Activated CD4-positive, alpha-beta T cell treated with anti-CD3 and anti-CD28 coated beads, Interleukin-2, amount 50 U/mL, for 1 hour (primary cell): ENCODE results near the gene CYP4F22.
"Not testable (repeated sequence)": the region's sequence is repeated elsewhere in the genome, so short reads cannot be mapped to it uniquely, and the experiment has no call there.

Experiments
- DNase-seq: peaks from one replicate; pipeline ENCODE4 v3.0.0-alpha.2; 2020

Gene CYP4F22

DNA sequence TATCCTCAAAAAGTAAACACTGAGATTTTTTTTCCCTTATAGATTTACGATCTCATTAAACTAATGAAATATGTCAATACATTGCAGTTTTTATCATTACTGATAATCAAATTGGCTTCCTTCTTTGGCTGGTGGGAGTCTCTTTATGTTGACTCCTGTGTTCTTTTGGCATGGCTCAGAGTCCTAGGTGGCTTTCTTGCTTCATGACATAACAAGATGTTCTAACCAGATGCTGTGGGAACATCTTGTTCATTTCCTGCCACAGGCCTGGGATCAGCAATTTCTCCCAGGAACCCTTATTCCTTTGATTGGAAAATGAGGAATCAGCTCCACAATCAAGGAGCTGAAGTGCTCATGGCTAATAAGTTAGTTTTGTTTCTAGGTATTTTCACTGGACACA, 13.2 kb upstream of the CYP4F22 start:
- DNase-seq: no peak

DNA sequence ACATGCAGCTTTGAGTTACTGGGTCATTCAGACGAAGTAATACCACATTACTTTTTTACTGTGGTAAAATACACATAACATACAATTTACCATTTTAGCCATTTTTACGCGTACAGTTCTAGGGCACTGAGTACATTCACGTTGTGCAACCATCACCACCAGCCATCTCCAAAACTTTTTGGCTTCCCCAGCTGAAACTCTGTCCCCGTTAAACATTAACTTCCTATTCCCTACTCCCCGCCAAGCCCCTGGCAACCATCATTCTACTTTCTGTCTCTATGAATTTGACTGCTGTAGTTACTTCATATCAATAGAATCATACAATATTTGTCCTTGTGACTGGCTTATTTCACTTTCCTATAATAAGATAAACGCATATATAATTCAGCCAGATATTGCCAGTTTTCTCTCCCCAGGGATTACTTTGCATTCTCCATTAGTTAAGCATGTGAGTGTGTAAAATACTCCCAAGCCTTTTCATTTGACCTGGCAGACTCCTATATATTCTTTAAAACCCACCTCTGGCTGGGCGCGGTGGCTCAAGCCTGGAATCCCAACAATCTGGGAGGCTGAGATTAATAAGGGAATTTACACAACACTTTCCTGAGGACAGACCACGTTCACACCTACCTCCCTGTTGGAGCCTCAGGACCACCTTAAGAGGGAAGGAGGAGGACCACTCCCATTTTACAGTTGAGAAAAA, 10.0 kb upstream of the CYP4F22 start:
- DNase-seq: no peak

DNA sequence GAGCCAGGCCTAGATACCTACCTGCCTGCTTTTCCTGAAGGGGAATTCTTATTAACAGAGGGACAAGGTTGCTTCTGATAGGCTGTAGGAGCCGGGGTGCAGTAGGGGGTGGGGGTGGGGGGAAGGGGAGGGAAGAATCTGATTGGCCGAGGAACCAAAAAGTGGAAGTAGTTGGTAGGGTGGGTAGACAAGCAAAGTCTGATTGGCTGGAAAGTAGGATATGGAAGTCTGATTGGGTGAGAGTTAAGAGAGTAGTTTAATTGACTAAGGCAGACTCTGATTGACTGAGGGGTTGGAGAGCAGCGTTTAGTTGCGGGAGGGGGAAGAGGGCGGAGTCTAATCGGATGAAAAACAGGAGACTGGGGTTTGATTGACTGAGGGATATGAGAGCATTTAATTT, 9.4 kb upstream of the CYP4F22 start:
- no peak for DNase-seq

DNA sequence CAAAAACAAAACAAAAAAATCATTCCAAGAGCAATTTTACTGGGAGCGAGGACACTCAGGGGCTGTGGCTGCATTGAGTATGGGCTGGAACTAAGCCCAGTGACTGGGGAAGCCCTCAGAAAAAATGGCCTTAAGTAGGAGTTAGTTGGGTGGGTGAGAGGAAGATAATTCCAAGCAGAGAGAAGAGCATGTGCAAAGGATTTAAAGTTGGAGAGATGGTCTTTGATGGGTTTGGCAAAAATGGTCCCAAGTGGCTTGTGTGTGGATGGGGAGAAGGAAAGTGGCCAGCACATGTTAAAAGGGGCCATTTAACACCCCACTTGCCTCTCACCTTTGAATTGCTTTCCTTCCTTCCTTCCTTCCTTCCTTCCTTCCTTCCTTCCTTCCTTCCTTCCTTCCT, 6.7 kb upstream of the CYP4F22 start:
- DNase-seq: no peak

DNA sequence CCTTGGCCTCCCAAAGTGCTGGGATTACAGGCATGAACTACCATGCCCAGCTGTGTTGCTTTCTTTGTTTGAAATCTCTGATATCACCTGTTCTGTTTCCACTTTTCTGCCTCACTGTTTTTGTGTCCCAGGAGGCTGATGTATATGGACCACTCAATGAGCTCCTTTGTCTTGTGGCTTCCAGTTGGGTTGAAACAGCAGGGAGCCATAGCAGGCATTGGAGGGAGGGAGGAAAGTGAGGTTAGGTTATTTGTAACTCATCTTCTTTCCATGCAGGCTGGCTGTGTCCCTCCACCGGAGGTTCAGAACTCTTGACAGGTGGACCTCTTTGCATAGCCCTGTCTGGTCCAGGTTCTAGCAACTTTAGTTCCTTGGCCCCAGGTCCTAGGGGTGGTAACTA, 6.1 kb upstream of the CYP4F22 start:
- DNase-seq: no peak

DNA sequence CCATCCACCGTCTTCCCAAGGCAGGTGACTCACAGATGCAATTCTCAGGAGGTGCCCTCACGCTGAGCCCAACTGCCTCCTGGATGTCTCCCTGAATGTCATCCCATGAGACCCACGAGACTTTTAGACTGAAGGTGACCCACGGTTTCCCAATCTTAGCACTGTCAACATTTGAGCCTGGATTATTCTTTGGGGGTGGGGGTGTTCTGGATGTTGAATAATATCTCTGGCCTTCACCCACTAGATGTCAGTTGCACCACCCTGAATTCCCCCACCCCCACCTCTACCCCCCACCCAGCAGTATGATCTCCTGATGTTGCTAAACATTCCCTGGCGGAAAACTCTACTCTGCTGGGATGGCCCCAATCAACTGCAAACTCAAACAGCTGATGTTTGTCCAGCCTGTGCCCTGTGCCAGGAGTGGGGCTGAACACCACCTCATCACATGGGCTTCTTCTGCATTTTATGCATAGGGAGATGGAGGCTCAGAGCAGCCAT, 2.2 kb upstream of the CYP4F22 start:
- DNase-seq: no peak

DNA sequence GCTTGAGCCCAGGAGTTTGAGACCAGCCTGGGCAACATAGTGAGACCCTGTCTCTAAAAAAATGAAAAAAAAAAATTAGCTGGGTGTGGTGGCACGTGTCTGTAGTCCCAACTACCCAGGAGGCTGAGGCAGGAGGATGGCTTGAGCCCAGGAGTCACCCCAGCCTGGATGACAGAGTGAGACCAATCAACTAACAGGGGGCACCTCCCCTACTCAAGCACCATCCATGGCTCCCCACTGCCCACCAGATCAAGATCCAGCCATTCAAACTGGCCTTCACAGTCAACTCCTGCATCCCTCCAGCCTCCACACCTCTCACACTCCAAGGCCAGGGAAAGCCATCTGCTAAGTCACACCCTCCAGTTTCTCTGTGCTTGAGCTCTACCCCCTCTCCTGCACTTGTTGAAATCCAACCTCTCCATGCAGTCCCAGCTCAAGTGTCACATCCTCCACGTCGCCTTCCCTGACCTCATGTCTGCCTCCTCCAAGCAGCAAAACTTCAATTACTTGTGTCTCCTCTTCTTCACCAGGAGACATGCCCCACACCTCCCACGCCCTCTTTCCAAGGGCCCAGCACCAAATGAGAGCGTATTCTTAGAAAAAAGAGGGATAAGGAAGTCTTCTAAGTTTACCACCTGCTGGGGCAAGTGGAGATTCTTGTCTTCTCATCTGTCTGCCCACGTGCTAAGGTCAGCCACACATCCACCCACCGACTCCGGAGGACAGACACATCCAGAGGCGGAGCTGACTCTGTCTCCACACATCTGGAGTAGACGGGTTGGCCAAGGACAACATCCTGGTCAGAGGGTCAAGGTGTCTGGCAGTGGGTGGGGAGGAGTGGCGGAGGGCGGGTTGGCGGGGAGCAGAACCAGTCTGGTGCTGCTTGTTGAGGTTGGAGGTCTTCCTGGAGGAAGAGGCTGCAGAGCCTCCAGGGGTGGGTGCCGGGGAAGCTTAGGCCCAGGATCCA, 974 bp upstream of the CYP4F22 start:
- no peak for DNase-seq

DNA sequence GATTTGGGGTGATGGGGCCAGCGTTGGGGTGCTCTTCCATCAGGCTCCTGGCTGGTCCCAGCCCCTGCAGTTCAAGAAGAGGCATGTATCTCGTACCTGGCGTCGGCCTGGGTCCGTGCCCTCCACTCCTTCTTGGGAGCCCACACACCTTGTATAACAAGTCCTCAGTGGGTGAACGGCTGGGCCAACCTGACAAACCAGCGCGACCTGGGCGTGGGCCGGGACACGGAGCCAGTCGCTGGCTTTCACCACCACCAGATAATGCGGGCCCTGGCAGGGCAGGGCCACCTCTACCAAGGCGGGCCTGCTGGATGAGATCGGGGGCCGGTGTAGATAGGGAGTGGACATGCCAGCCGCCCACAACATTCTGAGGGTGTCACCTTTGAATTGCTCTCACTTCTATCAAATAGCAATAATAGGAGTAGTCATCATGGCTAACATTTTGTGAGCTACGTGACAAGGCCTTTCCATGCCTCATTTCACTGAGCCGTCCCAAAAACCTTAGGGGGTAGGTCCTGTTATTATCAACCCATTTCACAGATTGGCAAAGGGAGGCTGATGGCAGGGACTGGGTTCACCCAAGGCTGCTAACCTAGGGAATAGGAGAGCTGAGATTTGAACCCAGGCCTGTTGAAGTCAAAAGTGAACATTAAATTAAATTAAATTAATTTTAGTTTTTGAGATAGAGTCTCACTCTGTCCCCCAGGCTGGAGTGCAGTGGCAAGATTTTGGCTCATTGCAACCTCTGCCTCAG, 3.5 kb downstream of the CYP4F22 start:
- no peak for DNase-seq

DNA sequence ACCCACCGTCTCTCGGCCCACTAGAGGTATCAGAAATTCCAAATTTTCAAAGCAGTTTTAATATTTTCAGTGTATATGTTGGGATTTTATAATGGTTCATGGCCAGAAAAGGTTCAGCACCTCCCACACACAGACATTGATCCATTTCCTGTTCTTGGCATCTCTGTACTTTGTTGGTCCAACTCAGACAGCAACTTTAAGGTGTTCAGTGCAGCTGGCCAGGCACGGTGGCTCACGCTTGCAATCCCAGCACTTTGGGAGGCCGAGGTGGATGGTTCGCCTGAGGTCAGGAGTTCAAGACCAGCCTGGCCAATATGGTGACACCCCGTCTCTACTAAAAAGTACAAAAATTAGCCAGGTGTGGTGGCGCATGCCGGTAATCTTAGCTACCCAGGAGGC, 6.9 kb downstream of the CYP4F22 start:
- not testable (repeated sequence) for DNase-seq

DNA sequence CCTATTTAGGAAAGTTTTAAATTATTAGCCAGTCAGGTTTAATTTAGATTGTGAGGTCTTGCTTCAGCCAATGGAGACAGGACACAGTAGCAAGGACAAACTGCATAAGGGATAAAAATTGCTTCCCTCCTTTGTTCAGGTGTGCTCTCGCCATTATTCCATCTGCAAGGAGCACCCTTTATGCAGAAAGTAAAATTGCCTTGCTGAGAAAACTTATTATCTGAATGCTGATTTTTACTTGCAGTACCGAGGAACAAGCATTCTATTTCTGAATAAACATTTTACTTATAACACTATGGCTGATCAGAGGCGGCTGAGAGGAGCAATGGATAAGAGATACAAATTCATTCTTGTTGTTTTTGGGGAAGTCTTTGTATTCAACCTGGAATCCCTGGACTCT, 8.0 kb downstream of the CYP4F22 start:
- no peak for DNase-seq

DNA sequence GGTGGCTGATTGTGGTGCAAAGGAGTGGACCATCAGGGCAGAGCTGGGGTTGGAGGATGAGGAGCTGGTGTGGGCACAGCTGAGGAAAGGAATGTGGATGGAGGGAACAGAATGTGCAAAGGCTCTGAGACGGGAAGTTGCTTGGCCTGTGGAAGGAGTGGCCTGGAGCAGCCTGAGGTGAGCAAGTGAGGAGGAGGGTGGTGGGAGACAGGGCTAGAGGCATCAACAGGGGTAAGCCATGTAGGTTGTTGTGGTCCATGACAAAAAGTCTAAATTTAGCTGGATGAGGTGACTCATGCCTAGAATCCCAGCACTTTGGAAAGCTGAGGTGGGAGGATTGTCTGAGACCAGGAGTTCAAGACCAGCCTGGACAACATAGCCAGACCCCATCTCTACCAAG, 9.5 kb downstream of the CYP4F22 start:
- DNase-seq: no peak

DNA sequence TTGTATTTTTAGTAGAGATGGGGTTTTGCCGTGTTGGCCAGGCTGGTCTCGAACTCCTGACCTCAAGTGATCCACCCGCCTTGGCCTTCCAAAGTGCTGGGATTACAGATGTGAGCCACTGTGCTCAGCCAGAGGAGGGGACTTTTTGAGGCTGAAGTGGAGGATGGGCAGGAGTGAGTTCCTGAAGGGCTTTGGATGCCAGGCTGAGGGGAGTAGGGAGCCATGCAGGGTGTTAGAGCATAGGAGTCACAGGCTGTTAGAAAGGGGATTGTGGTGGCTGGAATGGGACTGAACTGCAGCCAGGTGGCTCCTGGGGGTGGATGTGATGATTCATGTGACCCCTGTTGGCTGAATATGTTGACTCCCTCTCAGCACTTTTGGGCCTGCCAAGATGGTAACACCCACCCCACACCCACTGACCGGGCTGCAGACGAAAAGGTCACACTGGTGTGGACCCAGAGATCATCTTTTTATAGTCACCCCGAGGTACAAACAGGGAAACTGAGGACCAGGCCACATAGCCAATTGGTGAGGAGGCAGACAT, 11.2 kb downstream of the CYP4F22 start:
- no peak for DNase-seq

DNA sequence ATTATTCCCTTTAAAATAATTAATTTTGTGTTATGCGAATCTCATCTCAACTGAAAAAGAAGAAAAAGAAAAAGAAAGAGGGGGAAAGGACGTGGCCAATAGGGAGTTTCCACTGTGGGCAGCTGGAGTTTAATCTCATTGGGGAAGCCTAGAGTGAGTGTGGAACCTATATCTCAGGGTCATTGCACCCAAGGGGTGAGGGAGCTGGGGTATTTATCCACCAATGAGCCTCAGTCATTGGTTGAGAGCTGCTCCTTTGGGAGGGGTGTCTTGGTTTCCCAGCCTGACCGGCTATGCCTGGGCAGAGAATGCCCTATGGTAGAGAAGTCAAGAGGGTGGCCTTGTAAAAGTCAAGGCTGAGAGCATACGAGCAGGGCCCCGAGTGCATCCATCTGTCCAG, 16.5 kb downstream of the CYP4F22 start:
- no peak for DNase-seq

DNA sequence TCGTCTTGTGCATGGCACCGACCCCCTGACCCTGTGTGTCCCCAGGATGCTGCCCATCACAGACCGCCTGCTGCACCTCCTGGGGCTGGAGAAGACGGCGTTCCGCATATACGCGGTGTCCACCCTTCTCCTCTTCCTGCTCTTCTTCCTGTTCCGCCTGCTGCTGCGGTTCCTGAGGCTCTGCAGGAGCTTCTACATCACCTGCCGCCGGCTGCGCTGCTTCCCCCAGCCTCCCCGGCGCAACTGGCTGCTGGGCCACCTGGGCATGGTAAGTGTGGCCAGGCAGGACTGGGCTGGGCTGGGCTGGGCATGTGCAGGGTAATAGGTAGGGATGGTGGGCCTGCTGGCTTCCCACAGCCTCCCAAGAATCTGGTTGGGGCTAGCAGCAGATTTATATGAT, 17.0 kb downstream of the CYP4F22 start:
- DNase-seq: no peak

DNA sequence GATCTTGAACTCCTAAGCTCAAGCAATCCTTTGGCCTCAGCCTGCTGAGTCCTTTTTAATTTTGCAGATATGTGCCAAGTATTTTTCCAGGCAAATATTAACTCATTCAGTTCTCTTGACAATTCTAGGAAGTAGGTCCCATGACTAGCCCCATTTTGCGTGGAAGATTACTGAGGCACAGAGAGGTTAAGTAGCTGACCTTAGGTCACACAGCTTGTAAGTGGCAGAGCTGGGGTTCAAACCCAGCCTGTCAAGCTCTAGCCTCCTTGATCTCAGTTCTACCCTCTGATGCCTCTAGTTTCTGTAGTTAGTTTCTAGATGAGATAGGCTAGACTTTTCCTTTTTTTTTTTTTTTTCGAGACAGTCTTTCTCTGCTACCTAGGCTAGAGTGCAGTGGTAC, 18.1 kb downstream of the CYP4F22 start:
- no peak for DNase-seq

DNA sequence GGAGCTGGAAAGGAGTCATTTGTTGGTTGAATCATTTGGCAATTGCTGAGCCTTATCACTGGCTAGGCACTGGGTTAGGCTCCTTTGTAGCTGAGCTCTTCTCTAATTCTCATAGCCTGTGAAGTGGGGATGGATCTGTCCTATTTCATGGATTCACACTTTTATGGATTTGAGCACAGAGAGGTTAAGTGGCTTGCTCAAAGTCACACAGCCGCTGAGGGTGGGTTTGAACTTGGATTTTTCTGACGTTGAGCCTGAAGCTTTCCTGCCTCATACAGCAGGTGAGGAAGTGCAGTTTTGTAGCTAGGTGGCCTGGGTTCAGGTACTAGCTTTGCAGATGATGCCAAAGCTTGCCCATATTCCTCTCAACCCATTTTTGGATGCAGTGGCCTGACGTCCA, 19.4 kb downstream of the CYP4F22 start:
- DNase-seq: no peak

DNA sequence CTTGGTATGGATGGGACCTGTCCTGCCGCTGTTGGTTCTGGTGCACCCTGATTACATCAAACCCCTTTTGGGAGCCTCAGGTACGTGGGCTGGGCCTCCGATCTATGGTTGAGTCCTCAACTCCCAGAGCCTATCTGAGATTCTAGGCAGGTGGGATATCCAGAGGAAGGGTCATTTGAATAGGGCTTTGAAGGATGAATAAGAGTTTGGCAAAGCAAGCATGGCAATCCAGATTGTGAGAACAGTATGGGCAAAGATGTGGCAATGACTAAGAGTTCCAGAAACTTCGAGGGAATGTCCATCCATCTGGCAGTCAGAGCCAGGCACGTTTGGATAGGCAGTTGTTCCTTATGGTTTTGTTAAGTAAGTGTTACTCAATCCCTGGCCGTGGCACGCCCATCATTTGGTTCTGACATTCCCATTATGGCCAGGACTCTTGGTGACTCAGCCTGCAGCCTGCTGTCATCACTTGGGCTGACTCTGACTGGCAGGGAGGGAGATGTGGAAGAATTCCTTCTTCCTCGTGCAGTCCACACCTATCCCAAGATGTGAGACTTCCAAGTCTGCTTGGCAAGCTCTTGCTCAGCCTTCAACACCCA, 21.5 kb downstream of the CYP4F22 start:
- no peak for DNase-seq

DNA sequence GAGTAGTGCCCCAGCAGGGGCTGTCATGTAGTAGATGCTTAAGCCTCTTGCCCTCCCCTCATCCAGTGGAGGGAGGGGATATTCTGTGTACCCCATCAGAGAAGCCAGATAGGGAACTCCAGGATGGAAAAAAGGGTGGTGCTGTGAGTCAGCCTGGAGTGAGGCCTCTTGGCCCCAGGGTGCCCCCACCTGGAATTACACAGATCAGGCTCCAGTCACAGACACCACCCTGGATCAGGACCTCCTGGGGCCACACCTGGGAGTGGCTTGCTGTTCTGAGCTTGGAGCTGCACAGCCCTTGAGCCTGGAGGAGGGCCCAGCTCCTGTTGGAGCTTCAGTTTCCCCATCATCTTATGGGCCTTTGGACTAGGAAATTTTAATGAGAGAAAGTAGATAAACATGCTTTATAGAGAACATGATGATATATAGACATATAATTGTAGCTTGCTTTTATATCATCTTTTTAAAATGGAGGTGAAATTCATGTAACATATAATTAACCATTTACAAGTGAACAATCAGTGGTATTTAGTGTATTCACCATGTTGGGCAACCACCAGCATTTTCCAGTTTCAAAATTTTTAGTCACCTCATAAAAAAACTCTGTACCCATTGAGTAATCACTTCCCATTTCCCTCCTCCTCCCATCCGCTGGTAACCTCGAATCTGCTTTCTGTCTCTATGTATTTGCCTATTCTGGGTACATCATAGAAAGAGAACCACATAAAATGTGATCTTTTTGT, 24.6 kb downstream of the CYP4F22 start:
- DNase-seq: no peak

DNA sequence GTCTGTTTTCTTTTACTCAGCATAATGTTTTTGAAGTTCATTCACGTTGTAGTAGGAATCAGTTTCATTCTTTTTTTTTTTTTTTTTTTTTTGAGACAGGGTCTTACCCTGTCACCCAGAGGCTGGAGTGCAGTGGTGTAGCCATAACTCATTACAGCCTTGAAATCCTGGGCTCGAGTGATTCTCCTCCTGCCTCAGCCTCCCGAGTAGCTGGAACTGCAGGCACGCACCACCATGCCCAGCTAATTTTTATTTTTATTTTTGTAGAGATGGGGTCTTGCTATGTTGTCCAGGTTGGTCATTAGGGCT, 25.2 kb downstream of the CYP4F22 start:
- not testable (repeated sequence) for DNase-seq

DNA sequence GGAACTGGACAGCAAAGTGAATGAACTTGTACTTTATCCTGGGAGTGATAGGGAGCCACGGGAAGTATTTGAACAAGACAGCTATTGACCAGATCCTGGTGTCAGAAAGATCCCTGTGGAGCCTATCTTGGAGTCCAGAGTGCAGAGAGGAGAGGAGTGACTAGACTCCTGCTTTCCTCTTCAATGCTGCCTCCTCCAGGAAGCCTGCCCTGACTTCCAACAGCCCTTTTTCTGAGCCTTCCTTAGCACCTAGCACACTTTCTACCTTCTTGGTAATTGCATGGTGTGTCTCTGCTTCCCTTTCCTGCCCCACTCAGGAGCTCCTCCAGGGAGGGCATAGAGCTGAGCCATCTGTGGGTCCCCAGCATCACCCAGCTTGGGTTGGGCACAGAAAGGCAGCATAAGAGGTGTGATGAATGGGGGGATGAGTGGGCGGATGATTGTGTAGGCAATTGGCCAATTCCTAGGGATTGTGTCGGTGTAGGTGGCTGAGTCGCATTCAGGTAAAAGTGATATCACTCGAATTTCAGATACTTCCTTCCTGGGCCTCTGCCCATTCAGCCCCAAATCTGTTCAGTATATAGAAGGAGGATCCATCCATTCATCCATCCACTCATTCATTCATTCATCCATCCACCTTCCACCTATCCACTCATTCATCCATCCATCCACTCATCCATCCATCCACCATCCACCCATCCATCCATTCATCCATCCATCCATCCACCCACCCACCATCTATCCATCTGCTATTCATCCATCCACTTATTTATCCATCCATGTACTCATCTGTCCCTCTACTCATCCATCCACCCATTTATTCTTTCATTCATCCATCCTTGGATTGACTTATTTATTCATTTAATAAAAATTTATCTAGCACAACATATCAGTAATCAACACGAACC, 26.9 kb downstream of the CYP4F22 start:
- no peak for DNase-seq

DNA sequence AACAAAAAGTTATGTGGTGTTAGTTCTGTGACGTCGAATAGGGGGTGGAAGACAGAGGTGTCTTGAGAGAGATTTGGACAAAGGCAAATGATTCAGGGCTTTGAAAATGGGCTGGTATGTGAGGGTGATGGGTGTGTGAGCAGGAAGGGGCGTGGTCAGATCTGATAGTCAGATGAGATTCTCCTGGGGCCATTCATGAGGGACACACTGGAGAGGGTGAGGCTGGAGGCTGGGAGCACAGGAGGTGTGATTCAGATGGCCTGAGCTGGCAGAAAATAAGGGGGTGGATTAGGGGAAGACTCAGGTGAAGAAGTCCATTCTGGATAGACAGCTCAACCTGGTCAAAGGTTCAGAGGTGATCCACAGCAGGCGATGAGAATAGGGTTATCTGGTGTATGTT, 28.0 kb downstream of the CYP4F22 start:
- no peak for DNase-seq
